Thyroid gland (tissue), 4 donors: ENCODE results near the gene CBFA2T3.

Source experiments
- POLR2A ChIP-seq, 2 donors: fragments of 450-650 bp; IDR thresholded peaks; one replicate each; pipeline ENCODE4 v1.6.1; 2017; ENCODE audit warnings: antibody characterized with exemption in 2 of 2, mild to moderate bottlenecking in 2 of 2, moderate library complexity in 1 of 2
- TF ChIP-seq, protein P1 (sequence below), 6 experiments: fragments of 200-600 bp in 3 of 6; fragments of 450-650 bp in 3 of 6; sonication (generic) in 3 of 6; IDR thresholded peaks; one replicate each; pipeline ENCODE4 v1.5.1; 2016 to 2019; ENCODE audit warnings: antibody characterized with exemption in 6 of 6, mild to moderate bottlenecking in 2 of 6, inconsistent platforms in 1 of 6, moderate library complexity in 1 of 6

DNA sequence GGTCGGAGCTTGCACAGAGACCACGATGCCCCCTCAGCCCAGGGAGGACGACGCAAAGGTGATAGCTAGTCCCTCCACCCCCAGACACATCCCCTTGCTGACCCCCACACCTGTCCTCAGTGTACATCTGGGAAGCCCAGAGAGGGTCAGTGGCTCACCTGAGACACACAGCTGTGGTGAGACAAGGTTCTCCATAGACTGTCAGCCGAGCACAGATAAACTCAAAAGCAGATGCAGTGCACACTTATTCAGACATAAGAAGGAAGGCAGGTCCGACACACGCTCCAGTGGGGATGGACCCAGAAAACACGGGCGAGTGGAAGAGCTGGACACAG is 19.6 kb downstream of the CBFA2T3 start:
- TF ChIP-seq, protein P1, sequence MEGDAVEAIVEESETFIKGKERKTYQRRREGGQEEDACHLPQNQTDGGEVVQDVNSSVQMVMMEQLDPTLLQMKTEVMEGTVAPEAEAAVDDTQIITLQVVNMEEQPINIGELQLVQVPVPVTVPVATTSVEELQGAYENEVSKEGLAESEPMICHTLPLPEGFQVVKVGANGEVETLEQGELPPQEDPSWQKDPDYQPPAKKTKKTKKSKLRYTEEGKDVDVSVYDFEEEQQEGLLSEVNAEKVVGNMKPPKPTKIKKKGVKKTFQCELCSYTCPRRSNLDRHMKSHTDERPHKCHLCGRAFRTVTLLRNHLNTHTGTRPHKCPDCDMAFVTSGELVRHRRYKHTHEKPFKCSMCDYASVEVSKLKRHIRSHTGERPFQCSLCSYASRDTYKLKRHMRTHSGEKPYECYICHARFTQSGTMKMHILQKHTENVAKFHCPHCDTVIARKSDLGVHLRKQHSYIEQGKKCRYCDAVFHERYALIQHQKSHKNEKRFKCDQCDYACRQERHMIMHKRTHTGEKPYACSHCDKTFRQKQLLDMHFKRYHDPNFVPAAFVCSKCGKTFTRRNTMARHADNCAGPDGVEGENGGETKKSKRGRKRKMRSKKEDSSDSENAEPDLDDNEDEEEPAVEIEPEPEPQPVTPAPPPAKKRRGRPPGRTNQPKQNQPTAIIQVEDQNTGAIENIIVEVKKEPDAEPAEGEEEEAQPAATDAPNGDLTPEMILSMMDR (IDR thresholded peaks at IDR 0.05), result no peak
- no peak for TF ChIP-seq POLR2A (IDR thresholded peaks at IDR 0.05)
